ENCODE results near the gene ERBB4. TPM values are rescaled to one million over a fixed set of nuclear protein-coding genes. Genes with fewer than 3 reads are reported as not detected.
A peak's percentile ranks its signal among the peaks of the same experiment; 100 is the strongest.

Gene ERBB4
- total RNA-seq, 1 experiment from 2014 or later = 40.6 TPM

DNA sequence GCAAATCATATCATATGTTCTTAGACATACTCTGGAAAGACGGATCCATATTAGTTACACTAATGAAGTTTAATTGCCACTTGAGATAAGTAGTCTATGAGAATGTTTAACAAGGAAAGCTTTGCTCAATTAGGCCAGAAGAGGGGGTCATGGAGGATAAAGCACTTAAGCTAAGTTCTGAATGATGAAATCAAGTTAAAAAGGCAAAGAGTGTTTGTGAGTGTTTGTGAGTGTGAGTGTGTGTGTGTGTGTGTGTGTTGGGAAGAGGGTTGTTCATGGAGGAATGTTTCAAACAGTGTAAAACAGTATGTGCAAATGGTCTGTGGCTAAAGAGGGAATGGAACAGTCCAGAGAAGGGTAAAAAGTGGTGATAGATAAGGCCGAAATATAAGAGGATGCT, 360.9 kb downstream of the ERBB4 start:
- intact Hi-C loops (cut with micrococcal nuclease; ENCODE audit: unreplicated experiment) = no loop called here
- DNase-seq (ENCODE audit: low spot score) = peak; percentile 39
- Histone ChIP-seq H3K27me3 (replicated peaks; ENCODE audit: insufficient read depth, low read depth, low read length, poor library complexity) (no peaks in the 10 kb centered on the region), H3K9me3 (ENCODE audit: low read depth, low read length, poor library complexity, severe bottlenecking) (peaks cover 2% of the 10 kb centered on the region), H3K4me1 (ENCODE audit: insufficient read depth, low read length, poor library complexity, severe bottlenecking) (peaks cover 20% of the 10 kb centered on the region), H3K36me3 (ENCODE audit: insufficient read depth, low read length, poor library complexity, severe bottlenecking) (no peaks in the 10 kb centered on the region), H3K4me3 (ENCODE audit: low read depth, low read length, poor library complexity, severe bottlenecking) (no peak overlapping the region), H3K27ac (ENCODE audit: low read depth, low read length, poor library complexity, severe bottlenecking) (no peak overlapping the region)
- BruUV-seq (replicated peaks) = no TSS peak
- ChIA-PET POLR2A (ENCODE audit: low non-redundant PET) (interaction anchor here (0.6 kb wide), 1 partner anchor 12 kb away, joined by 3 read pairs; no protein-coding TSS in a partner anchor), CTCF (interaction anchor here (1.0 kb wide), 1 partner anchor 343 kb away, joined by 3 read pairs; no protein-coding TSS in a partner anchor)
- TF ChIP-seq EZH2 (IDR thresholded peaks at IDR 0.05; ENCODE audit: borderline replicate concordance, low read depth, low read length, poor library complexity, severe bottlenecking) = no peak
- TF ChIP-seq, protein P1, sequence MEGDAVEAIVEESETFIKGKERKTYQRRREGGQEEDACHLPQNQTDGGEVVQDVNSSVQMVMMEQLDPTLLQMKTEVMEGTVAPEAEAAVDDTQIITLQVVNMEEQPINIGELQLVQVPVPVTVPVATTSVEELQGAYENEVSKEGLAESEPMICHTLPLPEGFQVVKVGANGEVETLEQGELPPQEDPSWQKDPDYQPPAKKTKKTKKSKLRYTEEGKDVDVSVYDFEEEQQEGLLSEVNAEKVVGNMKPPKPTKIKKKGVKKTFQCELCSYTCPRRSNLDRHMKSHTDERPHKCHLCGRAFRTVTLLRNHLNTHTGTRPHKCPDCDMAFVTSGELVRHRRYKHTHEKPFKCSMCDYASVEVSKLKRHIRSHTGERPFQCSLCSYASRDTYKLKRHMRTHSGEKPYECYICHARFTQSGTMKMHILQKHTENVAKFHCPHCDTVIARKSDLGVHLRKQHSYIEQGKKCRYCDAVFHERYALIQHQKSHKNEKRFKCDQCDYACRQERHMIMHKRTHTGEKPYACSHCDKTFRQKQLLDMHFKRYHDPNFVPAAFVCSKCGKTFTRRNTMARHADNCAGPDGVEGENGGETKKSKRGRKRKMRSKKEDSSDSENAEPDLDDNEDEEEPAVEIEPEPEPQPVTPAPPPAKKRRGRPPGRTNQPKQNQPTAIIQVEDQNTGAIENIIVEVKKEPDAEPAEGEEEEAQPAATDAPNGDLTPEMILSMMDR (conservative IDR thresholded peaks at IDR 0.05; ENCODE audit: low read depth, low read length) = peak; percentile 30; the same call in 1 of the 2 replicates

DNA sequence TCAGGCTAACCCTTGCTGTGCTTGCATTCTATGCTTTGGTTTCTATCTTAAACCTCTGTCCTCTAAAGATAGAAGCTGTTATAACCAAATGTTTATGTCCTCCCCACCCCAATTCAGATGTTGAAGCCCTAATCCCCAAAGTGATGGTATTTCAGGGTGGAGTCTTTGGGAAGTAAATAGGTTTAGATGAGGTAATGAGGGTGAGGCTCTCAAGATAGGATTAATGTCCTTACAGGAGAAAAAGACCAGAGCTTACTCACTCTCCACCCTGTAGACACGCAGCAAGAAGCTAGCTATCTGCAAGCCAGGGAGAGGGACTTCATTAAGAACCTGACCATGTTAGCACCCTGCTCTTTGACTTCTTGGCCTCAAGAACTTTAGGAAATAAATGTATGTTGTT, 362.5 kb downstream of the ERBB4 start:
- H3K27me3 ChIP-seq (replicated peaks; ENCODE audit: insufficient read depth, low read depth, low read length, poor library complexity) = no peaks in the 10 kb centered on the region
- POLR2A ChIA-PET (ENCODE audit: low non-redundant PET) = no interaction called here
- TF ChIP-seq, protein P1 (conservative IDR thresholded peaks at IDR 0.05; ENCODE audit: low read depth, low read length) = no peak
- no peak for TF ChIP-seq EZH2 (IDR thresholded peaks at IDR 0.05; ENCODE audit: borderline replicate concordance, low read depth, low read length, poor library complexity, severe bottlenecking)
- H3K4me1 ChIP-seq (ENCODE audit: insufficient read depth, low read length, poor library complexity, severe bottlenecking) = peaks cover 15% of the 10 kb centered on the region
- H3K36me3 ChIP-seq (ENCODE audit: insufficient read depth, low read length, poor library complexity, severe bottlenecking) = no peaks in the 10 kb centered on the region
- no peak overlapping the region for H3K4me3 ChIP-seq (ENCODE audit: low read depth, low read length, poor library complexity, severe bottlenecking)
- intact Hi-C loops (cut with micrococcal nuclease; ENCODE audit: unreplicated experiment) = no loop called here
- H3K9me3 ChIP-seq (ENCODE audit: low read depth, low read length, poor library complexity, severe bottlenecking) = peaks cover 13% of the 10 kb centered on the region
- BruUV-seq (replicated peaks) = no TSS peak
- DNase-seq (ENCODE audit: low spot score) = no peak
- no peak overlapping the region for H3K27ac ChIP-seq (ENCODE audit: low read depth, low read length, poor library complexity, severe bottlenecking)
- CTCF ChIA-PET = no interaction called here

DNA sequence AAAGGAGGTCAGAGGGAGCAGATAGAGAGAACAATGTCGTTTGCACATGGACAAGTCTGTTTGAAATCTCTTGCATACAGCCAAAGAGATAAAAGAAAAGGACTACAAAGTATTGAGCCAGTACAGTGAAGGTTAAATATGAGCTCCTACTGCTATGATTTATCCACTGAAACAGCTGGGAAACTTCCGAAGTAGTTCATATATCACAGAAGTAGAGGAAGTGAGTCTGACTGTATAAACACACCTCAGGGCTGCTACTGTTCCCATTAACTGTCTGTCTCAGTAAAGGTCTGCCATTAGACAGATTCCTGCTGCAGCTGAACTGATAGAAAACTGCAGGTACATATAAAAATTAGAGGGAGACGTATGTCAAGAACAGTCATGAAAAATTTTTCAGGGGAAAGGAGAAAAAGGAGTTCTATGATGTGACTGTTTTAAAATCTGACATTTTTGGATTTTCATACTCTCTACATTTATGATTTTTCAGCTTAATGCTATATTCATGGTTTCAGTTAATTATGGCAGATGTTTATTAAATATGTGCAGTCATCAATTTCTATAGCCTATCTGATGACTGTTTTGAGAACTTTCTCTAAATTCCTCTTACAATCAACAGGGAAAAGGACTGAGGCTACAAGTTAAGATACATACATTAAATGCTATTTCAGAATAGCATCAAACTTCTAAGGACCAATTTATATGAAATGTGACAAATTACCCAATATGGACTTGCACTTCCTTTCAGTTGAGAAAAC, 364.7 kb downstream of the ERBB4 start:
- CTCF ChIA-PET = no interaction called here
- Histone ChIP-seq H3K4me3 (ENCODE audit: low read depth, low read length, poor library complexity, severe bottlenecking) (no peak overlapping the region), H3K4me1 (ENCODE audit: insufficient read depth, low read length, poor library complexity, severe bottlenecking) (peaks cover 15% of the 10 kb centered on the region), H3K27ac (ENCODE audit: low read depth, low read length, poor library complexity, severe bottlenecking) (no peak overlapping the region), H3K27me3 (replicated peaks; ENCODE audit: insufficient read depth, low read depth, low read length, poor library complexity) (no peaks in the 10 kb centered on the region), H3K9me3 (ENCODE audit: low read depth, low read length, poor library complexity, severe bottlenecking) (peaks cover 20% of the 10 kb centered on the region), H3K36me3 (ENCODE audit: insufficient read depth, low read length, poor library complexity, severe bottlenecking) (no peaks in the 10 kb centered on the region)
- DNase-seq (ENCODE audit: low spot score) = peak; percentile 31
- intact Hi-C loops (cut with micrococcal nuclease; ENCODE audit: unreplicated experiment) = no loop called here
- TF ChIP-seq, protein P1 (conservative IDR thresholded peaks at IDR 0.05; ENCODE audit: low read depth, low read length) = no peak
- TF ChIP-seq EZH2 (IDR thresholded peaks at IDR 0.05; ENCODE audit: borderline replicate concordance, low read depth, low read length, poor library complexity, severe bottlenecking) = no peak
- POLR2A ChIA-PET (ENCODE audit: low non-redundant PET) = interaction anchor here (0.5 kb wide), 1 partner anchor 77 kb away, joined by 3 read pairs; no protein-coding TSS in a partner anchor
- BruUV-seq (replicated peaks) = no TSS peak
